GM21381 (cell line): ENCODE results near the gene CTTNBP2.

ENCODE experiments used
- ATAC-seq: cut with Tn5 transposase; IDR thresholded peaks from one replicate; pipeline ENCODE4 v1.9.1; 2021; ENCODE audit warnings: mild to moderate bottlenecking, moderate library complexity; ENCODE audit not compliant: unreplicated experiment

The CTTNBP2 gene

DNA sequence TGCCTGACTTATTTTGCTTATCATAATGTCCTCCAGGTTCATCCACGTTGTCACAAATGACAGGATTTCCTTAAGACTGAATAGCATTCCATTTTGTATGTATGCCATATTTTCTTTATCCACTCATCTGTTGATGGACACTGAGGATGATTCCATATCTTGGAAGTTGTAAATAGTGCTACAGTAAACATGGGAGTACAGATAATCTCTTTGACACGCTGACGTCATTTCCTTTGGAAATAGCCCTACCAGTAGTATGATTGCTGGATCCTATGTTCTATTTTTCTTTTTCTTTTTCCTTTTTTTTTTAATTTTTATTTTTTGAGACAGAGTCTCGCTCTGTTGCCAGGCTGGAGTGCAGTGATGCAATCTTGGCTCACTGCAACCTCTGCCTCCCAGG is 167.6 kb downstream of the CTTNBP2 start:
- no peak for ATAC-seq

- ATAC-seq = no peak
These were observed 169.2 kb downstream of the CTTNBP2 start for GRCh38 chr7:117704063-117704462.

GRCh38 chr7:117698018-117698417 is 175.2 kb downstream of the CTTNBP2 start:
- ATAC-seq = no peak

DNA sequence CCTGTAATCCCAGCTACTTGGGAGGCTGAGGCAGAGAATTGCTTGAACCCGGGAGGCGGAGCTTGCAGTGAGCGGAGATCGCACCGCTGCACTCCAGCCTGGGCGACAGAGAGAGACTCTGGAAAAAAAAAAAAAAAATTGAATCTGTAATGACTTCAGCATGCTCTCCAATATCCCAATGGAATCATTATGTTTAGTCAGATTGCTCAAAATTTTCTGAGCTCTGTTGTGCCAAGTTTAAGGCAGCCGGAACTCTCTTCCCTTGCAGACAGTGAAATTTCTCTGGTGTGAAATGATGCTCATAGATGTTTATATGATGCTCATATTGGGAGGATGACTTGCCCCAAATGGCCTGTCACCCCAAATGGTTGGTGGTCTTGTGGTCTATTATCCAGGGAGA is 180.9 kb downstream of the CTTNBP2 start:
- no peak for ATAC-seq

GRCh38 chr7:117690147-117690546 is 183.1 kb downstream of the CTTNBP2 start:
- no peak for ATAC-seq

- no peak for ATAC-seq
These were observed 183.8 kb downstream of the CTTNBP2 start for GRCh38 chr7:117689406-117689805.

DNA sequence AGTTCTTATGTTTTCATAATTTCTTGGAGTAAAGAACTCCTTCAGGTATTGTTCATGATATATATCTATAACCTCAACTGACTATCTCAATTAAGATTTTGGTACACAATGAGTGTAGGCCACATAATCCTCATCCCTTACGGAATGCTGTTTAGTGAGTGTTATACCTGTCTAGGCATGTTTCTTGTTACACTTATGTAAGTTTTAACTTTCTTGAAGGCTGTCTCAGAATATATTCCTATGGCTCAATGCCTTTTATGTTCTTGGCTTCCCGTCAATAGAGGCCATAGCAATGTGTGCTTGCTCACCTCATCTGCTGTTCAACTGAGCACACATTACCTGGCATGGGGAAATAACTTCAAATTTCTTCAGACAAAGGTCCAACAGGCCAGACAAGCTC is 185.1 kb downstream of the CTTNBP2 start:
- ATAC-seq = no peak

GRCh38 chr7:117686311-117686935 is 186.8 kb downstream of the CTTNBP2 start:
- ATAC-seq = no peak

DNA sequence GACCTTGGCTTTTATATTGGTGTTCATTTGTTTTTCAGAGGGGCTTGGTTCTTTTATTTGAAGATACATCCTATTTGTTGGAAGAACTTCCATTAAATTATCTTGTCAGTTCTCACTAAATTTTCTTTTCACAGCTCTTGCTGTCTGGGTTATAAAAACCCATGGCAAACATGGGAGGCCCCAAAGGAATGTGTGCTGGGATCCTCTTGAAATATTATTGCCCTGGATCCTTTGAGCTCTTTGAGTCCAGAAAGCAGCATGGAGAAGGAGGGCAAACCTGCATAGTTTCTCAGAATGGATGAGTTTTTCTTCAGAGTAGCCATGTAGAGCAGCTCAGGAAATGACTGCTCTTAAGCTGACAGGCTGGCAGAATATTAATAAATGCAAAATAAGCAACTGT is 187.4 kb downstream of the CTTNBP2 start:
- ATAC-seq = no peak

- no peak for ATAC-seq
These were observed 189.6 kb downstream of the CTTNBP2 start for GRCh38 chr7:117683430-117684175.

- no peak for ATAC-seq
These were observed 190.4 kb downstream of the CTTNBP2 start for GRCh38 chr7:117682681-117683385.

- ATAC-seq = no peak
These were observed 194.1 kb downstream of the CTTNBP2 start for GRCh38 chr7:117679120-117679519.

GRCh38 chr7:117675497-117676435 is 197.5 kb downstream of the CTTNBP2 start:
- no peak for ATAC-seq

GRCh38 chr7:117674617-117675016 is 198.6 kb downstream of the CTTNBP2 start:
- no peak for ATAC-seq

- no peak for ATAC-seq
These were observed 199.4 kb downstream of the CTTNBP2 start for GRCh38 chr7:117673839-117674238.

DNA sequence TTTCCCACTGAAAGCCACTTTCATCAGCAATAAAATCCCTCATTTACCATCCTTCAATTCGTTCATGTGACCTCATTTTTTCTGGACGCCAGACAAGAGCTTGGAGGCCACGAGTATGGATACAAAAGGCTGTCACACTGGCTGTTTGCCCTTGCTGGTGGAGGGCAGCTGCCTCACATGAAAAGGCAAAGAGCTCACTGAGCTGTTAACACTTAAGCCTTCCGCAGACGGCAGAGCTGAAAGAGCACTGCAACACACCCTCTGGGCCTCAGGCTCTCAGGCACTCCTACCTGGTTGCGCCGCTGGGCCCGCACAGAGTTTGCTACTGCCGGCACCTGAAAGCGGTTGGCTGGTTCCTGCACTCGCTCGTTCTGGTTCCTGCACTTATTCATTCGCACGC is 199.9 kb downstream of the CTTNBP2 start:
- ATAC-seq = no peak

GRCh38 chr7:117672453-117672852 is 200.8 kb downstream of the CTTNBP2 start:
- ATAC-seq = no peak

DNA sequence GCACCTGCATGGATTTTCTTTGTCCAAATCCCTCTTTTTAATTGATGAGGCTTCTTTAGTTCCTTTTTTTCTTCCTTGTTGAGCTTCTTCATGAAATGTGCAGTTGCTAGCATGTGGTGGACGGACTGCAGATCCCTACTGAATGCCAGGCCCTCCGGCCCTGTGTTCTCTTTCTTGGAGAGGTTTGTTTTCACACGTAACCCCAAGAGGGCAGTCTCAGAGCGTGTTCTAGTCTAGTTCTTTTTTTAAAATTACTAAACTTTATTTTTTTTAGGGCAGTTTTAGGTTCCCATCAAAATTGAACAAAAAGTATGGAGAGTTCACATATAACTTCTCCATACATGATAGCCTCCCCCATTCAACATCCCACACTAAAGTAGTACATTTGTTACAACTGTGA is 203.4 kb downstream of the CTTNBP2 start:
- ATAC-seq = no peak

DNA sequence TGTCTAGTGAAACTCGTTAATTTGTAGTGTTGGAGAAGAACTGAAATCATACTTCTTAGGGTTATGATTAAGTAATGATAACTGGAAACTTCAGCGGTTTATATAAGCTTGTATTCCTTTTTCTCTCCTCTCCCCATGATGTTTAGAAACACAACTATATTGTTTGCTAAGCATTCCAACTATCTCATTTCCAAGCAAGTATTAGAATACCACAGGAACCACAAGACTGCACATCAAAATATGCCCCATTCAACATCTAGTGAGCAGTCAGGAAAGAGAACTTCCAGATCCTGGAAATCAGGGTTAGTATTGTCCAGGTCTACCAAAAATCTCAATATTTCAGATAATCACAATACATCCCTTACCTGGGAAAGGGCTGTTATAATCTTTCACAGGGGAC is 205.8 kb downstream of the CTTNBP2 start:
- no peak for ATAC-seq

GRCh38 chr7:117666689-117667088 is 206.6 kb downstream of the CTTNBP2 start:
- no peak for ATAC-seq

DNA sequence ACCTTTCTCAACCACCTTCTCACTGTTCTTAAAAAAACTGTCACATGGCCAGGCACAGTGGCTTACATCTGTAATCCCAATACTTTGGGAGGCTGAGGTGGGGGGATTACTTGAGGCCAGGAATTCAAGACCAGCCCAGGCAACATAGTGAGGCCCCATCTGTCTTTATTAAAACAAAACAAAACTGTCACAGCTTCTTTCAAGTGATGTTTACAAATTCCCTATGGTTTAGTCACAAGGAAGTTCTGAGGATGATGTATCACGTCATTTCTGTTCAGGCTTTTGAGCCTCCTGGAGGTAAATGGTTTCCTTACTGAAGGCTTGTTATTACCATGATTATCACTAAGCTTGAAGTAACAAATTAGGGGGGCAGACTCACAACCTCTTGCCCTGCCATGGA is 207.2 kb downstream of the CTTNBP2 start:
- no peak for ATAC-seq
